ENCODE data around the gene BCR.

DNA sequence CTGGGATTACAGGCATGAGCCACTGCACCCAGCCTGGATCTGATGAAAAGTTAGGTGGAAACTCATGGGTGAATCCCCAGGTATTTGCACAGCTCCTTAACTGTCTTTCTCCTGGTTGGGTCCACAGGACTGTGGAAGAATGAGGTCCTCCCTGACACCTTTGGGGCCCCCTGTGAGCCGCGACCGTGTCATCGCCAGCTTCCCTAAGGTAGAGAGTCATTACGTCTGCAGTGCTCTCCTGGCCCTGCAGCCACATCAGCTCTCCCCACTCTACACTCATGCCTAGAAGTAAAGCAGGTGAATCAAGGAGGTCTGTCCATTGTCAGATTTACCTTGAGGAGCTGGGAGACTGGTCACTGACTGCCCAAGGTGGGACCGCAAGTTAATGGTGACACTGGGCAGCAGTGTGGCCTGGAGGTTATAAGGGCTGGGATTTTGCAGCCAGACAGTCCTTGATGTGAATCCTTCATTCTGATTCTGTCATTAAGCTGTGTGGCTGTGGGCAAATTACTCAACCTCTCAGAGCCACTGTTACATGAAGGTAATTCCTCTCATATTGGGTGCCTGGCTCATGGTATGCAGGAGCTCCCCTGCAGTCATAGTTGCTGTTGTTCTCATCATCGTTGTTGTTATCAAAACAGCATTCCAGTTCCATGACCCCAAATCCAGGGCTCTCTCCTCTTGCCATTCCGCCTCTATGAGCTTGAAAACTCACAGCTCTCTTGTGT is 33.7 kb upstream of the BCR start:
- no peak for TF ChIP-seq CTCF (IDR thresholded peaks at IDR 0.05; ENCODE audit: insufficient read depth, low read length, poor library complexity, severe bottlenecking)
- TF ChIP-seq EZH2phosphoT487 (conservative IDR thresholded peaks at IDR 0.05; ENCODE audit: low read length): no peak
